A673 (cell line): ENCODE results near the gene SDK1. TPM values are rescaled to one million over a fixed set of nuclear protein-coding genes. Genes with fewer than 3 reads are reported as not detected.

Experiments used
- BruUV-seq: library from RNA; stranded (reverse); fragments of 400-500 nt; replicated peaks from 2 replicates; lab custom pipeline; 2021; lab: Mats Ljungman, UMichigan
- CTCF ChIA-PET: fragments of 300-600 bp; sonication (Branson Sonifier 250); formaldehyde crosslinking; loops from one replicate; lab custom pipeline; 2022; ENCODE audit warnings: antibody characterized with exemption; lab: Charles Lee
- POLR2A ChIA-PET: fragments of 300-600 bp; sonication (Branson Sonifier 250); formaldehyde crosslinking; loops from one replicate; lab custom pipeline; 2022; ENCODE audit warnings: antibody characterized with exemption; ENCODE audit not compliant: low non-redundant PET; lab: Charles Lee
- DNase-seq: peaks from one replicate; pipeline ENCODE4 v3.0.0-alpha.2; 2015; ENCODE audit warnings: low spot score
- H3K27ac ChIP-seq: fragments of 200-600 bp; sonication (generic); 2 replicates; pipeline ENCODE4 v1.5.1; 2016; ENCODE audit warnings: mixed run types, low read depth, mild to moderate bottlenecking, mixed read lengths, antibody characterized with exemption, low read length; ENCODE audit not compliant: poor library complexity, severe bottlenecking
- H3K27me3 ChIP-seq: fragments of 200-600 bp; sonication (generic); replicated peaks from 2 replicates; pipeline ENCODE4 v1.6.1; 2017; ENCODE audit warnings: mixed run types, low read depth, mild to moderate bottlenecking, mixed read lengths, antibody characterized with exemption, low read length; ENCODE audit not compliant: insufficient read depth, poor library complexity
- H3K36me3 ChIP-seq: fragments of 200-600 bp; sonication (generic); 2 replicates; pipeline ENCODE4 v1.6.1; 2016; ENCODE audit warnings: mixed run types, mild to moderate bottlenecking, mixed read lengths, antibody characterized with exemption, low read length; ENCODE audit not compliant: insufficient read depth, poor library complexity, severe bottlenecking
- H3K4me1 ChIP-seq: fragments of 200-600 bp; sonication (generic); 2 replicates; pipeline ENCODE4 v1.6.1; 2017; ENCODE audit warnings: mixed run types, mild to moderate bottlenecking, mixed read lengths, antibody characterized with exemption, low read length; ENCODE audit not compliant: insufficient read depth, poor library complexity, severe bottlenecking
- H3K4me3 ChIP-seq: fragments of 200-600 bp; sonication (generic); 2 replicates; pipeline ENCODE4 v1.5.1; 2016; ENCODE audit warnings: low read depth, mixed run types, mild to moderate bottlenecking, mixed read lengths, low read length; ENCODE audit not compliant: poor library complexity, severe bottlenecking
- H3K9me3 ChIP-seq: fragments of 200-600 bp; sonication (generic); 2 replicates; pipeline ENCODE4 v1.6.1; 2016; ENCODE audit warnings: mixed run types, low read depth, mild to moderate bottlenecking, mixed read lengths, antibody characterized with exemption, low read length; ENCODE audit not compliant: poor library complexity, severe bottlenecking
- EZH2 ChIP-seq: fragments of 200-600 bp; sonication (generic); IDR thresholded peaks from 2 replicates; pipeline ENCODE4 v1.6.1; 2017; ENCODE audit warnings: borderline replicate concordance, low read depth, mild to moderate bottlenecking, mixed read lengths, antibody characterized with exemption, low read length; ENCODE audit not compliant: poor library complexity, severe bottlenecking
- intact Hi-C: fragments of 100-400 bp; cut with micrococcal nuclease; formaldehyde crosslinking; loops from one replicate; pipeline ENCODE4 v1.10.0; 2022; ENCODE audit not compliant: unreplicated experiment
- total RNA-seq: library from RNA; stranded (reverse); gene quantifications from 2 replicates; pipeline ENCODE4 v1.2.3, GENCODE V29; 2021
- TF ChIP-seq, protein P1 (sequence below): fragments of 300-800, 200-600 bp; sonication (generic); conservative IDR thresholded peaks from 2 replicates; pipeline ENCODE4 v1.5.1; 2017; ENCODE audit warnings: low read depth, mild to moderate bottlenecking, antibody characterized with exemption, low read length, moderate library complexity, mixed read lengths

Gene SDK1
- total RNA-seq, 1 experiment from 2014 or later: 14.7 TPM

DNA sequence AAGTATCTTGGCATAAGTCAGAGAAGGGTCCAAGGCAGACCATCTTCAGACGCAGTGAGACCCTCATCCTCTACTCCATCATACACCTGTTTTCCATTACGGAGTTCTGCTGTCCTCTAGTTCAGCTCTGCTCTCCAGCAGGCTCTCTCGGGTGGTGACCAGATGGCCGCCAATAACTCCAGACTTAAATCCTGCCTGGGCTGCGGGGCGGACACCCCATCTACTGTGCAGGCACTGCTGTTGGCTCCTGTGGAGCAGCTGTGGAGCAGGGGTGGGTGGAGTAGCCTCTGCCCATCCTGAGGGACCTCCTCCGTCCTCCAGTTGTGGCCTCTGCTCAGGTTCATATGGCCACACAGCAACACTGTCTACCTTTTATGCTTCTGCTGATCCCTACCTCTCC is 608.1 kb downstream of the SDK1 start:
- H3K9me3 ChIP-seq: no peaks in the 10 kb centered on the region
- ChIA-PET CTCF (no interaction called here), POLR2A (no interaction called here)
- H3K36me3 ChIP-seq: no peaks in the 10 kb centered on the region
- H3K4me3 ChIP-seq: no peak overlapping the region
- no TSS peak for BruUV-seq
- H3K27me3 ChIP-seq: no peaks in the 10 kb centered on the region
- TF ChIP-seq, protein P1, sequence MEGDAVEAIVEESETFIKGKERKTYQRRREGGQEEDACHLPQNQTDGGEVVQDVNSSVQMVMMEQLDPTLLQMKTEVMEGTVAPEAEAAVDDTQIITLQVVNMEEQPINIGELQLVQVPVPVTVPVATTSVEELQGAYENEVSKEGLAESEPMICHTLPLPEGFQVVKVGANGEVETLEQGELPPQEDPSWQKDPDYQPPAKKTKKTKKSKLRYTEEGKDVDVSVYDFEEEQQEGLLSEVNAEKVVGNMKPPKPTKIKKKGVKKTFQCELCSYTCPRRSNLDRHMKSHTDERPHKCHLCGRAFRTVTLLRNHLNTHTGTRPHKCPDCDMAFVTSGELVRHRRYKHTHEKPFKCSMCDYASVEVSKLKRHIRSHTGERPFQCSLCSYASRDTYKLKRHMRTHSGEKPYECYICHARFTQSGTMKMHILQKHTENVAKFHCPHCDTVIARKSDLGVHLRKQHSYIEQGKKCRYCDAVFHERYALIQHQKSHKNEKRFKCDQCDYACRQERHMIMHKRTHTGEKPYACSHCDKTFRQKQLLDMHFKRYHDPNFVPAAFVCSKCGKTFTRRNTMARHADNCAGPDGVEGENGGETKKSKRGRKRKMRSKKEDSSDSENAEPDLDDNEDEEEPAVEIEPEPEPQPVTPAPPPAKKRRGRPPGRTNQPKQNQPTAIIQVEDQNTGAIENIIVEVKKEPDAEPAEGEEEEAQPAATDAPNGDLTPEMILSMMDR: no peak
- TF ChIP-seq EZH2: no peak
- intact Hi-C loops: no loop called here
- no peak overlapping the region for H3K27ac ChIP-seq
- DNase-seq: no peak
- H3K4me1 ChIP-seq: peaks cover 6% of the 10 kb centered on the region

DNA sequence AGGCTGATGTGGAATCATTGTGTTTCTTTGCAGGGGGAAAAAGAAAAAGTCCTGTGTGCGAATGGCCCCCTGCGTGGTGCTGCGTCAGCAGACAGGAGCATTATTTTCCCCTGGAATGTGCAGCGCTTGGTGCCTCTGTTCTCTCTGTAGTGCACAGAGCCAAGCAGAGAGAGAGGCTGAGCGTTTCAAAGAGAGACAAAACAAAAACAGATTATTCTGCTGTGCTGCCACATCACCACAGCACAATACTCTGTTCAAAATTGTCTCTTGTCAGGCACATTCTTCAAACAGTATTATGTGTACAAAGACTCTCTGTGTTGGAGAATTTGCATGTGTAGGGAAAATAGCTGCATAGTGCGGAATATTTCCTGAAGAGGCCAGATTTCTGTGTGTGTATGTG is 609.0 kb downstream of the SDK1 start:
- Histone ChIP-seq H3K27ac (no peak overlapping the region), H3K9me3 (no peaks in the 10 kb centered on the region), H3K4me3 (no peak overlapping the region), H3K36me3 (no peaks in the 10 kb centered on the region), H3K27me3 (no peaks in the 10 kb centered on the region), H3K4me1 (peaks cover 6% of the 10 kb centered on the region)
- ChIA-PET POLR2A (no interaction called here), CTCF (no interaction called here)
- DNase-seq: no peak
- no peak for TF ChIP-seq EZH2
- TF ChIP-seq, protein P1: no peak
- no TSS peak for BruUV-seq
- intact Hi-C loops: no loop called here

DNA sequence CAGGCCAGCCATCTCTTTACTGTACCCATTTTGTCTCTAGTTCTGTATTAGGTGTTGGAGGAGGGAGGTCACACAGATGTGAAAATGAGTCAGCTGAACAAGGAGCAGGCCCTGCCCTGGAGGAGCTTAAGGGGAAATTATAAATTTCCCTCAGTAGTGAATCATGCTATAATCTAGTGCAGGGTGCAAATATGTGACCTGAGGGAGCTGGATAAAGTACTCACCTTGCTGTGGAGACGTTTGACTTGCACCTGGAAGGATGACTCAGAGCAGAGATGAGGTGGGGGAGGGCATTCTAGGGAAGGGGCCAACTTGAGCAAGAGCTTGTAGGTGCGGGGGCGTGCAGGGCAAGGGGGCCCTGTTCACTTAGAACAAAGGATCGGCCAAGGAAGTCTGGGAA is 610.6 kb downstream of the SDK1 start:
- no peak for DNase-seq
- POLR2A ChIA-PET: no interaction called here

More for the DNA sequence above, 610.6 kb downstream of the SDK1 start:
- Histone ChIP-seq H3K4me1 (peaks cover 6% of the 10 kb centered on the region), H3K36me3 (no peaks in the 10 kb centered on the region), H3K9me3 (no peaks in the 10 kb centered on the region), H3K4me3 (no peak overlapping the region), H3K27me3 (no peaks in the 10 kb centered on the region), H3K27ac (no peak overlapping the region)
- BruUV-seq: no TSS peak
- intact Hi-C loops: no loop called here
- TF ChIP-seq, protein P1: no peak
- no peak for TF ChIP-seq EZH2
- CTCF ChIA-PET: no interaction called here
